SK-N-SH (cell line): ENCODE results near the gene BOLA3.

Source experiments
- EP300 ChIP-seq, 2 experiments: IDR thresholded peaks; 2 replicates each; pipeline versions ENCODE4 v1.4.0 to v1.6.1; 2012; ENCODE audit warnings: borderline replicate concordance in 1 of 2, low read depth in 1 of 2, low read length in 1 of 2
- MAX ChIP-seq: IDR thresholded peaks from 2 replicates; pipeline ENCODE4 v1.4.0; 2012; ENCODE audit warnings: low read depth
- POLR2AphosphoS5 ChIP-seq: IDR thresholded peaks from 2 replicates; pipeline ENCODE4 v1.6.1; 2012; ENCODE audit warnings: low read depth, low read length
- TAF1 ChIP-seq: IDR thresholded peaks from 2 replicates; pipeline ENCODE4 v1.6.1; 2012; ENCODE audit warnings: low read depth, mild to moderate bottlenecking, low read length, moderate library complexity, borderline replicate concordance
- TCF12 ChIP-seq: IDR thresholded peaks from 2 replicates; pipeline ENCODE4 v1.4.0; 2012
- USF2 ChIP-seq: fragments of 150-350 bp; IDR thresholded peaks from 2 replicates; pipeline ENCODE4 v1.6.1; 2017; ENCODE audit warnings: antibody characterized with exemption, low read length, low read depth, borderline replicate concordance
- TF ChIP-seq, protein P1 (sequence below): fragments of 200-600 bp; sonication (generic); IDR thresholded peaks from 2 replicates; pipeline ENCODE4 v1.6.1; 2017; ENCODE audit warnings: antibody characterized with exemption, mild to moderate bottlenecking, moderate library complexity

DNA sequence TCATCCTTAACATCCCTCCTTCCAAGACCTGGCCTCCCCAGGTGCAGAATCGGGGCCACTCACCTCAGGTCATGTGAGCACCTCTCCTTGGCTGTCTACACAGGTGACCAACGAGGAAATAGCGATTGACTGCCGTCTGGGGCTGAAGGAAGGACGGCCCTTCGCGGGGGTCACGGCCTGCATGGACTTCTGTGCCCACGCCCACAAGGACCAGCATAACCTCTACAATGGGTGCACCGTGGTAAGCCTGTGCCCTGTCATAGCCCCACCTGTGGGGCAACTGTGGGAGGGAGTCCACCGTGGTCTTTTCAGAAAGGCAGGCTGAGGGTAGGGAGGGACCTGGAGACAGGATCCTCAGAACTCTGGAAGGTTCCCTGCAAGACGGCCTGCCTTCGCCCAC lies 54.3 kb downstream of the BOLA3 start:
- TF ChIP-seq, protein P1, sequence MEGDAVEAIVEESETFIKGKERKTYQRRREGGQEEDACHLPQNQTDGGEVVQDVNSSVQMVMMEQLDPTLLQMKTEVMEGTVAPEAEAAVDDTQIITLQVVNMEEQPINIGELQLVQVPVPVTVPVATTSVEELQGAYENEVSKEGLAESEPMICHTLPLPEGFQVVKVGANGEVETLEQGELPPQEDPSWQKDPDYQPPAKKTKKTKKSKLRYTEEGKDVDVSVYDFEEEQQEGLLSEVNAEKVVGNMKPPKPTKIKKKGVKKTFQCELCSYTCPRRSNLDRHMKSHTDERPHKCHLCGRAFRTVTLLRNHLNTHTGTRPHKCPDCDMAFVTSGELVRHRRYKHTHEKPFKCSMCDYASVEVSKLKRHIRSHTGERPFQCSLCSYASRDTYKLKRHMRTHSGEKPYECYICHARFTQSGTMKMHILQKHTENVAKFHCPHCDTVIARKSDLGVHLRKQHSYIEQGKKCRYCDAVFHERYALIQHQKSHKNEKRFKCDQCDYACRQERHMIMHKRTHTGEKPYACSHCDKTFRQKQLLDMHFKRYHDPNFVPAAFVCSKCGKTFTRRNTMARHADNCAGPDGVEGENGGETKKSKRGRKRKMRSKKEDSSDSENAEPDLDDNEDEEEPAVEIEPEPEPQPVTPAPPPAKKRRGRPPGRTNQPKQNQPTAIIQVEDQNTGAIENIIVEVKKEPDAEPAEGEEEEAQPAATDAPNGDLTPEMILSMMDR: no peak
- TF ChIP-seq TAF1 (no peak), EP300 (IDR thresholded peaks at IDR 0.05; ENCODE audit: borderline replicate concordance in 1 of 2, low read depth in 1 of 2, low read length in 1 of 2) (no peak), USF2 (no peak), MAX (no peak), TCF12 (no peak), POLR2AphosphoS5 (no peak)
